ENCODE results near the gene ESPN.

Gene ESPN

DNA sequence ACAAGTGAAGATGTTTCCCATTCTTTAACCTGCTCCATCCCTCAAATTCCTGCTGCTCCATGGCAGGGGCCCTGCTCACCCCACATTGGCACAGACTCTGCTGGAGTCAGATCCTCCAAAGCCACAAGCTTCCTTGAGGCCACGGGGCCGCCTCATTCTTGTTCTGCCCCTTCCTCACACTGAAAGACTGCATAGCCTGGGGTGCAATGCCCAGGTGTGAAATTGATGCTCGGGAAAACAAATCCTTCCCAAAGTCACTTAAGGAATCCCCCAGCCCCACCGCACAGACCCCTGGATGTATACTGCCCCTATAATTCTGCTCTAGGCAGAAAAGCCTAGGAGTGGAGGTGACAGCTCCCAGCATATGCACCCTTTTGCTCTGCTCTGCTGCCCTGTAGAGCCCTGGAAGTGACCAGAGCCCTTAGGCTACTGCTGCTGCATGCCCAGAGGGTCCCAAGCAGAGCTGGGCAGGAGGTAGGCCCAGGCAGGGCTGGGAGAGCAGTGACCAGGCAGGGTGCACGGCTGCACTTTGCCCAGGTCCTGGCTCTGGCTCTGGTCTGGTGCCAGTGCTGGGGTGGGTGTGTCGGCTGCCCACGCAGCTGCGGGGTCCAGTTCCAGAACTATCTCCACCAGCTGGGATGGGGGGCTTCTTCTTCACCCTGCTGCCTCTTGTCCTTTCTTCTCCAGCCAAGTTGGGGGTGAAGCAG lies 6.5 kb upstream of the ESPN start:
- no peak for DNase-seq (ENCODE audit: low read depth)
- H3K4me3 ChIP-seq (ENCODE audit: low read depth, low read length): no peak overlapping the region
- TF ChIP-seq, protein P1, sequence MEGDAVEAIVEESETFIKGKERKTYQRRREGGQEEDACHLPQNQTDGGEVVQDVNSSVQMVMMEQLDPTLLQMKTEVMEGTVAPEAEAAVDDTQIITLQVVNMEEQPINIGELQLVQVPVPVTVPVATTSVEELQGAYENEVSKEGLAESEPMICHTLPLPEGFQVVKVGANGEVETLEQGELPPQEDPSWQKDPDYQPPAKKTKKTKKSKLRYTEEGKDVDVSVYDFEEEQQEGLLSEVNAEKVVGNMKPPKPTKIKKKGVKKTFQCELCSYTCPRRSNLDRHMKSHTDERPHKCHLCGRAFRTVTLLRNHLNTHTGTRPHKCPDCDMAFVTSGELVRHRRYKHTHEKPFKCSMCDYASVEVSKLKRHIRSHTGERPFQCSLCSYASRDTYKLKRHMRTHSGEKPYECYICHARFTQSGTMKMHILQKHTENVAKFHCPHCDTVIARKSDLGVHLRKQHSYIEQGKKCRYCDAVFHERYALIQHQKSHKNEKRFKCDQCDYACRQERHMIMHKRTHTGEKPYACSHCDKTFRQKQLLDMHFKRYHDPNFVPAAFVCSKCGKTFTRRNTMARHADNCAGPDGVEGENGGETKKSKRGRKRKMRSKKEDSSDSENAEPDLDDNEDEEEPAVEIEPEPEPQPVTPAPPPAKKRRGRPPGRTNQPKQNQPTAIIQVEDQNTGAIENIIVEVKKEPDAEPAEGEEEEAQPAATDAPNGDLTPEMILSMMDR (IDR thresholded peaks at IDR 0.05; ENCODE audit: insufficient read depth, low read depth, low read length, missing control alignments): no peak

DNA sequence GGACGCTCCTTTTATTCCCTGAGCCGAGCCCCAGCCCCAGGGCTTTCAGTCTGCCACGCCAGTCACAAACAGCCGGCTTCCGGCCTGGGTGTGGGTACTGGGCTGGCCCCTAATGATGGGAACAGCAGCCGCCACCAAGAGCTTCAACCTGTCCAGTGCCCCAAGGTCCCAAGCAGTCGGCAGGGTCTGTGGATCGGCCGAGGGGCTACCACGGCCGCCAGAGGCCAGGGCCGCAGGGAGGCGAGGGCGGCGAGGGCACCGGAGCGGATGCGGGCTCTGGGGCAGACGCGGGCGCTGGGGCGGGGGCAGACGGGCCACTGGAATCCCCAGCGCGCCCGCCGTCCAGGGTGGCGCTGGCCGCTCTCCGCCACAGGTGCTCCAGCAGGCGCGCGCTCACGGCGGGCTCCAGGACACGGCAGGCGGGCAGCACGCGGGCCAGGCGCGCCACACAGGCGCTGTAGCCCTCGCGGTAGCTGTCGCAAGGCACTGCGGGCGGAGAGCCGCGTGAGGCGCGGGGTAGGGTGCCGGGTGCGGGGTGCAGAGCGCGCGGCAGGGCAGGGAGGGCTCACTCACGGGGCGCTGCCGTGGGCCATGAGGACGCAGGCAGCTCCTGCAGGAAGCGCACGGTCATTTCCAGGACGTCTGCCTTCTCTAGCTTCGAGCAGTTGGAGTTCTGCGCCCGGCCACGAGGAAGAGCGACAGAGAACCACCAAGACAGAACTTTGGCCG lies 5.7 kb upstream of the ESPN start:
- H3K4me3 ChIP-seq (ENCODE audit: low read depth, low read length): no peak overlapping the region; the same call in 1 of the 2 replicates
- TF ChIP-seq, protein P1 (IDR thresholded peaks at IDR 0.05; ENCODE audit: insufficient read depth, low read depth, low read length, missing control alignments): no peak
- no peak for DNase-seq (ENCODE audit: low read depth)

- H3K4me3 ChIP-seq (ENCODE audit: low read depth, low read length): no peak overlapping the region; the same call in 1 of the 2 replicates
- TF ChIP-seq, protein P1 (IDR thresholded peaks at IDR 0.05; ENCODE audit: insufficient read depth, low read depth, low read length, missing control alignments): no peak
- DNase-seq (ENCODE audit: low read depth): no peak
These were observed 5.2 kb upstream of the ESPN start for GRCh38 chr1:6419397-6419803.

DNA sequence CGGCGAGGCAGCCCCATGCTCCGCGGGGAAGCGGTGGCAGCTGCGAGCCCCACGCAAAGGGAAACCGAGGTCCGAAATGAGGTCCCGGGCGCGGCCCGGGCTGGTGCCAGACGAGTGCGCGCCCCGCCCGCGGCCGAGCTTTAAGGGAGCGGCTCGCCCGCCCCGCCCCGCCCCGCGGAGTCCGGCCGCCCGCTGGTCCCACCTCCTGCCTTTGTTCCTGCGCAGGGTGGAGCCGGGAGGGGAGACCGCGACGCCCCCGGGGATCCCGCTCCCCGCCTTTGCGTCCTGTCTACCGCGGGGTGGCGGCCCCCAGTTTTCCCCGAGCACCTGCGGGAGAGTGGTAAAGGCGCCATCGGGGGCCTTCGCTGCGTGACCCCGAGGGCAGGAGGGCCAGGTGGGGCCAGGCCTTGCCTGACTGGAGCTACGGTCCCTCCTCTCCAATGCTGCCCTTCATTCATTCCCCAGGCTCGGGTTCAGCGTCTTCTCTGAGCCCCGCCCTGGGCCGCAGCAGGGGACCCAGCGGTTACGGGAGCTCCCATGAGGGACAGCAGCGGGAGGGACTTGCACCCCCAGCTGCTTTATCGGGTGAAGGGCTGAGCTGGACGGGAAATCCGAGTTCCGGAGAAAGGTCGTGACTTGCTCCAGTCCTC lies 4.6 kb upstream of the ESPN start, which contains the start of gene HES2:
TSS of gene HES2 (minus strand) at position 116 of the 650 bp plus-strand sequence. CDS start at position 17, 99 bp downstream.
- no peak for DNase-seq (ENCODE audit: low read depth)
- TF ChIP-seq, protein P1 (IDR thresholded peaks at IDR 0.05; ENCODE audit: insufficient read depth, low read depth, low read length, missing control alignments): no peak
- no peak within 1 kb of the TSS; the same call in none of the 2 replicates for H3K4me3 ChIP-seq (ENCODE audit: low read depth, low read length)

DNA sequence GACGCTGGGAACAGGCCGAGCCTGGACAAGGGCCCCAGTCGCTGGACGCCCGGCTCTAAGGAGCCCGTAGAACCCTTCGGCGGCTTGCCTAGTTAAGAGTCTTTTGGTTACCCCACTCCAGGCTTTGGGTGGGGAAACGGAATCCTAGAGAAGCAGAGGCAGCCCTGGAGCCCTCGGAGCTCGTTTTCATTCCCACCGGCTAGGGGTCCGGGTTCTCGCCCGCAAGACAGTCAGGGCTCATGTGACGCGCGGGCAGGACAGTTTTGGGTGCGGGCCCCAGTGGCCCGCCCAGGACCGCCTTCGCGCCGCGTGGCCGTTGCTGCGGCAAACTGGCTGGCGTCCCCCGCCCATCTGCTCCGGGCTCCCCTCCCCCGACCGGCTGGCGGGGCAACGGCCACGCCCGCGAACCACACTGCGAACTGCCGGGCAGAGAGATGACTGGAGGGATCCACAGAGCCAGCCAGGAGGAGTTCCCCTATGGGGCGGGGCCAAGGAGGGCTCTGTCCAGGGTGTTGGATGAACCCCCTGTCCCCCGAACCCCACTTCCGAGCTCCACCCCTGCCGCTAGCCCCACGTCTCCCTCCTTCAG lies 4.0 kb upstream of the ESPN start:
- no peak overlapping the region for H3K4me3 ChIP-seq (ENCODE audit: low read depth, low read length)
- TF ChIP-seq, protein P1 (IDR thresholded peaks at IDR 0.05; ENCODE audit: insufficient read depth, low read depth, low read length, missing control alignments): no peak
- DNase-seq (ENCODE audit: low read depth): no peak

DNA sequence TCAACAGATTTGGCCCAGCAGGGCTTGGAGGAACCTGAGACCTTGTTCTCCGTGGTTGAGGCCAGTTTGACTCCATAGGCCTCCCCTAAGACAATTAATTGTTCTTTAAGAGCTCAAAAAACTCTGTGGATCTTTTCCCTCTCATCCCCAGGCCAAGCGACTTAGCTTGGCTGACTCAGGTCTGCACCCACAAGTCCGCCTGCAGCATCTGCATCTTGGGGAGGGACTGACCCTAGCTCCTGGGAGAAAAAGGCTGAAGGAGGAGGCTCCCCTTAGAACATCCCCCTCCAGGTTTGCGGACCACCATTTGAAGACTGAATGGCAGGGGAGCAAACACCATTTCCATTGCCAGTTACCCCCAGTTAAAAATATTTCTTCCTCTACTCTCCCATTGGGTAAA lies 3.3 kb upstream of the ESPN start:
- no peak overlapping the region for H3K4me3 ChIP-seq (ENCODE audit: low read depth, low read length)

More for the DNA sequence above, 3.3 kb upstream of the ESPN start:
- TF ChIP-seq, protein P1 (IDR thresholded peaks at IDR 0.05; ENCODE audit: insufficient read depth, low read depth, low read length, missing control alignments): no peak
- DNase-seq (ENCODE audit: low read depth): no peak

Measured in GM12865 (cell line).